HG03432 (cell line): ENCODE measurements around the gene PSMF1.
"Not testable (repeated sequence)": the region's sequence is repeated elsewhere in the genome, so short reads cannot be mapped to it uniquely, and the experiment has no call there.

Experiments used
- ATAC-seq: cut with Tn5 transposase; IDR thresholded peaks from one replicate; pipeline ENCODE4 v1.9.1; 2021; ENCODE audit warnings: mild to moderate bottlenecking, moderate library complexity; ENCODE audit not compliant: unreplicated experiment

Gene PSMF1

GRCh38 chr20:1121429-1121828 is 3.0 kb downstream of the PSMF1 start:
- no peak for ATAC-seq

GRCh38 chr20:1122388-1123315 is 4.2 kb downstream of the PSMF1 start:
- no peak for ATAC-seq

DNA sequence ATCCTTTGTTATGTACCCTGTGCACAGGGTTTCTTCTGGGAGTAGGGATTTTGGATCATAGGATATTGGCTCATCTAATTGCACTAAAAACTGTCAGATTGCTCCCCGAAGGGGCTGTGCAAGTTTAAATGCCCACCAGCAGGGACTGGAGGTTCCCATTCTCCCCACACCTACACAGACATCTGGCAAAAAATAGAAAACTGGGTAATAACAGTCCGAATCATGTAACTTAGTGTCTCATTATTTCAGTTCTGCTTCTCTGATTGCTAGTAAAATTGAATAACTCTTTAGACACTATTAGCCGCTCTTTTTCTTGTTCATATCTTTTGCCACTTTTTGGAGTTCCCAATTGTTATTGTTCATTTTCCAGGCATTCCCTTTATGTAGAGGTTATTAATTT is 5.3 kb downstream of the PSMF1 start:
- ATAC-seq: no peak

DNA sequence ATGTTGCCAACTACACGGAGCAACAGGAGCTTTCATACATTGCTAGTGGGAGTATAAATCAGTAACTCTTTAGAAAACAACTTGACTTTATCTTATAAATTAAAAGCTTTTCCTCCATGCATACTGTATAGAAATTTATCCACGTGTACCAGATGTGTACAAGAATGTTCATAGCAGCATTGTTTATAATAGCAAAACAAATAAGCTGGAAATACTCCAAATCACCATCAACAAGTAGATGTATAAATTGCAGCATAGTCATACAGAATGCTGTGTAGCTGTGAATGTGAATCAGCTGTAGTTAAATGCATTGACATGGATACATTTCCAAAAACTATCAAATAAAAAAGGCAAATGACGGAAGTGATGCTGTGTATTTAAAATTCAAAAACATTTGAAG is 6.0 kb downstream of the PSMF1 start:
- ATAC-seq: no peak

DNA sequence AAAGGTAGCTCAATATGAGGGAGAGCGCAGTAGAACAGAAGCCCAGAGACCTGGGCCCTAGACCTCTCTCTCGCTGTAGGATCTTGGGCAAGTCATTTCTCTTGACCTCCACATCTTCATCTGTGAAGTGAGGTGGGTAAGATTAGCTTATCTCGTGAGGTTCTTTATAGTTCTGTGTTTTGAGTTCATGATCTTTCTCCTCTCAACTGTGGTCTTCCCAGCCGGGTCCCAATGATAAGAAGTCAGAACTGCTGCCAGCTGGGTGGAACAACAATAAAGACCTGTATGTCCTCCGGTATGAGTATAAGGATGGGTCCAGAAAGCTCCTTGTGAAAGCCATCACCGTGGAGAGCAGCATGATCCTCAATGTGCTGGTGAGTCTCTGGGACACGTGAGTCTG is 6.9 kb downstream of the PSMF1 start:
- no peak for ATAC-seq

DNA sequence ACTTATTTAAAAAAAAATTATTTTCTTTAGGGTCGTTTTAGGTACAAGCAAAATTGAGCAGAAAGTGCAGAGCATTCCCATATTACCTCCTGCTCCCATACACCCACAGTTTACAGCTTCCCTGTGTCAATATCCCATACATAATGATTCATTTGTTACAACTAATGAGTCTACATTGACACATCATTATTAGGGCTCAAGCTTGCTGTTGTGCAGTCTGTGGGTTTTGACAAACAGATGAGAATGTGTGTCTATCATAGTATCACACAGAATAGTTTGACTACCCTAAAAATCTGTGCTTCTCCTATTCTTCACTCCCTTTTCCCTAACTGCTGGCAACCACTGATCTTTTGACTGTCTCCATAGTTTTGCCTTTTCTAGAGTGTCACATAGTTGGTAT is 9.4 kb downstream of the PSMF1 start:
- no peak for ATAC-seq

DNA sequence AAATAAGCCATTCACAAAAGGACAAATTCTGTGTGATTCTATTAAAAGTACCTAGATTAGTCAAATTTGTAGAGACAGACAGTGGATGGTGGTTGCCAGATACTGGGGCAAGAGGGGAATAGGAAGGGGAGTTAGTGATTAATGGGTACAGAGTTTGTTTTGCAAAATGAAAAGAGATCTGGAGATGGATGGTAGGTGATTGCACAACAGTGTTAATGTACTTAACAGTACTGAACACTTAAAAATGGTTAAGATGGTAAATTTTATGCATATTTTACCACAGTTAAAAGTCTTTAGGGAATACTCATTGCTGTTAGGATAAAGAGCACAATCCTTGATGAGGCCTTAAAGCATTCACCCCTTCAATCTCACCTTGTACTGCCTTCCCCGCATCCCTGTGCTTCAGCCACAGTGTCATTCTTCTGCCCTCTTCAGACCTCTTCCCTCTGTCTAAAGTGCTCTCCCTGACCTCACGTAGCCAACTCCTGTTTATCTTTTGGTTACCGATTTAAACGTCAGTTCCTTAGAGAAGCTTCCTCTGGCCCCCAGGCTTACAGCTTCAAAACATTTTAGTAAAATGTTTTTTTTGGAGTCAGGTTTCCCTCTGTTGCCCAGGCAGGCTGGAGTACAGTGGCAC is 11.8 kb downstream of the PSMF1 start:
- no peak for ATAC-seq

DNA sequence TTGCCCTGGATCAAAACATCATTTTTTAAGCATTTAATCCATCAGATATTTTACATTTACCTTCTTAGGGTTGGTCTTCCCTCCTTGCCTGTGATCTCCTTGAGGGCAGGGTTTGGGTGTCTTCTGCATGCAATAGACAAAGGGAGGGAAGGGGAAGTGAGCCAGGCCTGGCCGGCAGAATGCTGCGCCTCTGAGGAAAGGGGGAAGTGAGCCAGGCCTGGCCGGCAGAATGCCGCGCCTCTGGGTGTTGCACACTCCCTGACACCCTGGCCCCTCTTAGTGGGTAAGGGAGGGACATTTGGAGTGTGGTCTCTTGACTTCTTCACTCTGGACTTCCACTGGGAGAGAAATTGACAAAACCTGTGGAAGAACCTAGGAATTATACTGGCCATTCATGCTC is 12.4 kb downstream of the PSMF1 start:
- no peak for ATAC-seq

- no peak for ATAC-seq
These were observed 13.0 kb downstream of the PSMF1 start for GRCh38 chr20:1131354-1131753.

DNA sequence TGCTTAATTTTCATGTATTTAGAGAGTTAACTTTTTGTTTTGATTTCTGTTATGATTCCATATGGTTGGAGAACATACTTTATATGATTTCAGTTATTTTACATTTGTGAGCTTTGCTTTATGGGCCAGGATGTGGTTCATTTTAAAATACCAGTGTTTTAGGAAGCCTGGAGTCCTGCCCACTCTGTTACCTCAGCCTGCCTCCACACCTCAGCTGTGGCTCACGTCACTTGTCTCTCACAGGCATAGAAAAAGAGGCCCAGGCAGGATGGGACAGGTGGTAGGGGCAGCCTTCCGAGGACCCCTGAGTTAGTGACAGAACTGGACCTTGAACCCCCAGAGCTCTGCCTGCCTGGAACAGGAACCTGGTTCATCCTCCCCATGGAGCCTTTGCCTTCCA is 16.0 kb downstream of the PSMF1 start:
- ATAC-seq: no peak

GRCh38 chr20:1134836-1135235 is 16.4 kb downstream of the PSMF1 start:
- ATAC-seq: no peak

DNA sequence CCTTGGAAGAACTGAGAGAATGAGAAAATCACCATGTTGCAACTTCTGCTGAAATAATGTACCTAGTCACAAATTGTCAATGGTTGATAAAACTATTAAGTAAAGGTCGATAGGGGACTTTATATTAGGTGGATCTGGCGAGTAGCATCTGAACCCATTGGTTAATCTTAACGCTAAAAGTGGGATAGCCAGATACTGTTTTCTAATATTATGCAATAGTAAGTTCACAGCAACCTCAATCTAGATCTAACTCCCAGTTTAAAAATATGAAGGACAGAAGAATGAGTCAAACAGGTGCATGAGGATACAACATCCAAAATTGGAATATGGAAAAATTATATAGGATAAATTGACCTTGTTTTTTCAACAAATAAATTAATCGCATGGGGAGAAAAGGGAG is 18.8 kb downstream of the PSMF1 start:
- ATAC-seq: no peak

DNA sequence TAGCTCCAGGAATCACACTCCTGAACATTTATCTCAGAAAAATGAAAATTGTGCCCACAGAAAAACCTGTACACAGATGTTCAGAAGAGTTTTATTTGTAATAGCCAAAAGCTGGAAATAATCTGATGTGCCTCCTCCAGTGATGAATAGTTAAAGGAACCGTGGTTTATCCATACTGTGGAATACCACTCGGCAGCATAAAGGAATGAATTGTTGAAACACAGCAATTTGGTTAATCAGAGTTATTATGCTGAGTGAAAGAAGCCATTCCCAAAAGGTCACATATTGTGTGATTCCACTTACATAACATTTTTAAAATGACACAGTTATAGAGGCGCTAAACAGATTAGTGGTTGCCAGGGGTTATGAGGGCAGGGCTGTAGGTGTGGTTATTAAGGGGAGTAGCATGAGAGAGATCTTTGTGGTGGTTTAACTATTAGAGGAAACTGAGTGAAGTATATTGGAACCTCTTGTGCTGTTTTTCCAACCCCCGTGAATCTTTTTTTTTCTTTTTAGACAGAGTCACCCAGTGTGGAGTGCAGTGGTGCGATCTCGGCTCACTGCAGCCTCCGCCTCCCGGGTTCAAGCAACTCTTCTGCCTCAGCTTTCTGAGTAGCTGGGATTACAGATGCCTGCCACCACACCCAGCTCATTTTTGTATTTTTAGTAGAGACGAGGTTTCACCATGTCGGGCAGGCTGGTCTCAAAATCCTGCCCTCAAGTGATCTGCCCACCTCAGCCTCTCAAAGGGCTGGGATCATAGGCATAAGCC is 26.2 kb downstream of the PSMF1 start:
- no peak for ATAC-seq

- no peak for ATAC-seq
These were observed 28.6 kb downstream of the PSMF1 start for GRCh38 chr20:1146957-1147356.

- ATAC-seq: not testable (repeated sequence)
These were observed 31.4 kb downstream of the PSMF1 start for GRCh38 chr20:1149812-1150211.

GRCh38 chr20:1150218-1150617 is 31.8 kb downstream of the PSMF1 start:
- ATAC-seq: no peak

- ATAC-seq: no peak
These were observed 32.6 kb downstream of the PSMF1 start for GRCh38 chr20:1150968-1151367.

DNA sequence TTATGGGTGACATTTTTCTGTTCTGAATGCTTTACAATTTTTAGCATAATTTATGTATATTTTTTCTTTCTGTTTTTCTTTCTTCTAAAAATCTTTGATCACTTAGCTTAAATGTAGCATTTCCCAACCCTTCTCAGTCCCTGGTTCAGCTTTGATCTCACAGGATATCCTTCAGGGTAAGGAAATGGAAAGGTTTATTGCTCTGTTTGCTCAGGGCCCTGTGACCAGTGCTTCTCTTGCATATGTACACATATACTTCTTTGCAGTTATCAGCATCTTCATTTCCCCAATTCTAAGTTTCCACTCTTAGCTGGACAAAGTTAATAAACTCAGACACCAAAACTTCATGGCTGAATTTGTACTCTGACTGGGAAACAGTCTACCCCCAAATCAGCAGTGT is 35.8 kb downstream of the PSMF1 start:
- no peak for ATAC-seq

- ATAC-seq: no peak
These were observed 36.3 kb downstream of the PSMF1 start for GRCh38 chr20:1154691-1155090.

DNA sequence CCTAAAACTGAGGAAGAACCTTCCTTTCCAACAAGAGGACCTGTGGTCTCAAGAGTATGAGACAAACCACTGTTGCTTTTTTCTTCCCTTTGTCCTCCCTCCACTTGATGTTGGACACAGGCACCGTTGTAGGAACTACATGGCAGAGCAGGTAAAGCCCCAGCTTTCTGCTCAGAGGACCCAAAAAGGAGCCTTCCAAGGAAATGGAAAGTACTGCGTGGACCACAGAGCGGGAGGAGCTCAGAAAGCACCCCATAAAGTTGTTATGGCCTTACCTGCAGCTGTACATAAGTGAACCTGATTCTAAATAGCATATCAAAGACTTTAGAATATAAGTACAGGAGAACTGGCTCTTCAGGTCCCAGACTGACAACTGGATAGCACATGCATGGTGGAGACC is 36.9 kb downstream of the PSMF1 start:
- ATAC-seq: no peak

DNA sequence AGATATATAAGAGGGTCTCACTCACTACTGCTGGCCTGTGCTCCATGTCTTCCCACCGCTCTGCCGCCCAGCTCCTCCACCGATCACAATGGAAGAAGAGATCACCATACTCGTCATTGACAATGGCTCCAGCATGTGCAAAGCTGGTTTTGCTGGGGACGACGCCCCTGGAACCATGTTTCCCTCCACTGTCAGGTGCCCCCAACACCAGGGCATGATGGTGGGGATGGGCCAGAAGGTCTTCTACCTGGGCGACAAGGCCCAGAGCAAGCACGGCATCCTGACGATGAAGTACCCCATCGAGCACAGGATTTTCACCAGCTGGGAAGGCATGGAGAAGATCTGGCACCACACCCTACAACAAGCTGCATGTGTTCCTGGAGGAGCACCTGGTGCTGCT is 42.1 kb downstream of the PSMF1 start:
- no peak for ATAC-seq

- ATAC-seq: no peak
These were observed 42.6 kb downstream of the PSMF1 start for GRCh38 chr20:1160991-1161390.
